WTC11 (cell line): ENCODE data around the gene BCL7A. TPM values are rescaled to one million over a fixed set of nuclear protein-coding genes. Genes with fewer than 3 reads are reported as not detected.

Experiments
- ATAC-seq: fragments of 200-7000 bp; cut with Tn5 transposase; 2 replicates; pipeline ENCODE4 v1.10.0; 2021; ENCODE audit warnings: mild to moderate bottlenecking, moderate library complexity
- CTCF ChIA-PET: fragments of 300-600 bp; sonication (Branson Sonifier 250); formaldehyde crosslinking; loops from one replicate; lab custom pipeline; 2021; ENCODE audit warnings: antibody characterized with exemption; lab: Charles Lee
- POLR2A ChIA-PET: fragments of 350-600 bp; sonication (Branson Sonifier 250); formaldehyde crosslinking; loops from one replicate; lab custom pipeline; 2021; ENCODE audit warnings: antibody characterized with exemption; lab: Charles Lee
- DNase-seq: peaks from one replicate; pipeline ENCODE4 v3.0.0; 2021; ENCODE audit warnings: low spot score
- H3K27ac Mint-ChIP-seq: 2 replicates; pipeline ENCODE4 v1.8.0; 2021; ENCODE audit warnings: mixed read lengths
- H3K27me3 Mint-ChIP-seq: 2 replicates; pipeline ENCODE4 v1.8.0; 2021; ENCODE audit warnings: low read depth, mild to moderate bottlenecking, moderate library complexity, mixed read lengths
- H3K36me3 Mint-ChIP-seq: 2 replicates; pipeline ENCODE4 v1.8.0; 2021; ENCODE audit warnings: mixed read lengths
- H3K4me1 Mint-ChIP-seq: 2 replicates; pipeline ENCODE4 v1.8.0; 2022; ENCODE audit warnings: mixed read lengths
- H3K4me3 Mint-ChIP-seq: 2 replicates; pipeline ENCODE4 v1.8.0; 2021; ENCODE audit warnings: mild to moderate bottlenecking, moderate library complexity, mixed read lengths
- H3K9me3 Mint-ChIP-seq: 2 replicates; pipeline ENCODE4 v1.8.0; 2021; ENCODE audit warnings: mixed read lengths
- FOXK1 ChIP-seq: sonication (generic); formaldehyde crosslinking; IDR thresholded peaks from 2 replicates; pipeline ENCODE4 v1.8.0; 2022; ENCODE audit warnings: mild to moderate bottlenecking, moderate library complexity, missing genetic modification reagents
- HMGA2 ChIP-seq: fragments of 250-450 bp; sonication (Bioruptor Pico); IDR thresholded peaks from 2 replicates; pipeline ENCODE4 v1.4.0; 2021; ENCODE audit warnings: mild to moderate bottlenecking, moderate library complexity
- JAZF1 ChIP-seq: fragments of 250-450 bp; sonication (Bioruptor Pico); IDR thresholded peaks from 2 replicates; pipeline ENCODE4 v1.9.0; 2021; ENCODE audit warnings: moderate library complexity, mild to moderate bottlenecking, inconsistent platforms
- KAT7 ChIP-seq: sonication (generic); formaldehyde crosslinking; IDR thresholded peaks from 2 replicates; pipeline ENCODE4 v1.8.1; 2023; ENCODE audit warnings: missing genetic modification reagents, mild to moderate bottlenecking, borderline replicate concordance
- MXD4 ChIP-seq: fragments of 250-450 bp; sonication (Bioruptor Pico); IDR thresholded peaks from 2 replicates; pipeline ENCODE4 v1.8.0; 2021; ENCODE audit warnings: mild to moderate bottlenecking, moderate library complexity, borderline replicate concordance
- NFATC4 ChIP-seq: fragments of 250-450 bp; sonication (Bioruptor Pico); IDR thresholded peaks from 2 replicates; pipeline ENCODE4 v1.9.0; 2021; ENCODE audit warnings: mild to moderate bottlenecking
- NFE2L1 ChIP-seq: sonication (generic); formaldehyde crosslinking; IDR thresholded peaks from 2 replicates; pipeline ENCODE4 v1.8.1; 2023; ENCODE audit warnings: missing genetic modification reagents
- RELA ChIP-seq: sonication (generic); formaldehyde crosslinking; IDR thresholded peaks from 2 replicates; pipeline ENCODE4 v1.8.1; 2022; ENCODE audit warnings: missing genetic modification reagents, mild to moderate bottlenecking, borderline replicate concordance
- TEAD4 ChIP-seq: sonication (generic); formaldehyde crosslinking; IDR thresholded peaks from 2 replicates; pipeline ENCODE4 v1.8.0; 2022; ENCODE audit warnings: mild to moderate bottlenecking, missing genetic modification reagents
- ZNF121 ChIP-seq: sonication (generic); formaldehyde crosslinking; IDR thresholded peaks from 2 replicates; pipeline ENCODE4 v1.8.0; 2023; ENCODE audit warnings: missing genetic modification reagents
- ZNF138 ChIP-seq: sonication (generic); formaldehyde crosslinking; conservative IDR thresholded peaks from 2 replicates; pipeline ENCODE4 v1.8.1; 2022; ENCODE audit warnings: mild to moderate bottlenecking, moderate library complexity, missing genetic modification reagents
- ZNF396 ChIP-seq: fragments of 250-450 bp; sonication (Bioruptor Pico); IDR thresholded peaks from 2 replicates; pipeline ENCODE4 v1.8.0; 2021; ENCODE audit warnings: mild to moderate bottlenecking, moderate library complexity, borderline replicate concordance
- ZNF532 ChIP-seq: fragments of 250-450 bp; sonication (Bioruptor Pico); IDR thresholded peaks from 2 replicates; pipeline ENCODE4 v1.9.0; 2021; ENCODE audit warnings: mild to moderate bottlenecking, borderline replicate concordance
- total RNA-seq: library from RNA; stranded (reverse); gene quantifications from 3 replicates; pipeline ENCODE4 v1.2.3, GENCODE V29; 2021
- TF ChIP-seq, protein P1 (sequence below): sonication (generic); formaldehyde crosslinking; IDR thresholded peaks from 2 replicates; pipeline ENCODE4 v1.8.1; 2022; ENCODE audit warnings: missing genetic modification reagents, borderline replicate concordance
- TF ChIP-seq, protein P2 (sequence below): sonication (generic); formaldehyde crosslinking; IDR thresholded peaks from 2 replicates; pipeline ENCODE4 v1.8.1; 2022; ENCODE audit warnings: mild to moderate bottlenecking, moderate library complexity, missing genetic modification reagents
- TF ChIP-seq, protein P3 (sequence below): sonication (generic); formaldehyde crosslinking; IDR thresholded peaks from 2 replicates; pipeline ENCODE4 v1.8.1; 2023; ENCODE audit warnings: mild to moderate bottlenecking, missing genetic modification reagents, moderate library complexity

BCL7A gene
- total RNA-seq, 1 experiment from 2014 or later, result 19.7 TPM

- no peaks in the 10 kb centered on the region for H3K27me3 Mint-ChIP-seq
- TF ChIP-seq HMGA2 (CRISPR knock-in tag), result no peak
These were observed 7.3 kb downstream of the BCL7A start for GRCh38 chr12:122028905-122029560.

GRCh38 chr12:122029620-122030423 is 8.1 kb downstream of the BCL7A start:
- H3K36me3 Mint-ChIP-seq, result no peaks in the 10 kb centered on the region
- H3K27ac Mint-ChIP-seq, result peak overlapping the region; percentile 89; the same call in 1 of the 2 replicates
- ChIA-PET POLR2A (no interaction called here), CTCF (interaction anchor here (4.2 kb wide), 1 partner anchor 112 kb away, joined by 25 read pairs; the partner anchor contains the start of gene CFAP251)
- H3K4me1 Mint-ChIP-seq, result peaks cover 27% of the 10 kb centered on the region
- no peak for TF ChIP-seq KAT7 (CRISPR knock-in tag)
- TF ChIP-seq, protein P1, sequence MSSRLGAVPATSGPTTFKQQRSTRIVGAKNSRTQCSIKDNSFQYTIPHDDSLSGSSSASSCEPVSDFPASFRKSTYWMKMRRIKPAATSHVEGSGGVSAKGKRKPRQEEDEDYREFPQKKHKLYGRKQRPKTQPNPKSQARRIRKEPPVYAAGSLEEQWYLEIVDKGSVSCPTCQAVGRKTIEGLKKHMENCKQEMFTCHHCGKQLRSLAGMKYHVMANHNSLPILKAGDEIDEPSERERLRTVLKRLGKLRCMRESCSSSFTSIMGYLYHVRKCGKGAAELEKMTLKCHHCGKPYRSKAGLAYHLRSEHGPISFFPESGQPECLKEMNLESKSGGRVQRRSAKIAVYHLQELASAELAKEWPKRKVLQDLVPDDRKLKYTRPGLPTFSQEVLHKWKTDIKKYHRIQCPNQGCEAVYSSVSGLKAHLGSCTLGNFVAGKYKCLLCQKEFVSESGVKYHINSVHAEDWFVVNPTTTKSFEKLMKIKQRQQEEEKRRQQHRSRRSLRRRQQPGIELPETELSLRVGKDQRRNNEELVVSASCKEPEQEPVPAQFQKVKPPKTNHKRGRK (CRISPR knock-in tag), result no peak
- no peak for TF ChIP-seq TEAD4 (CRISPR knock-in tag)
- no peak for TF ChIP-seq MXD4 (CRISPR knock-in tag)
- no peak for TF ChIP-seq ZNF138 (CRISPR knock-in tag)
- no peak for TF ChIP-seq JAZF1 (CRISPR knock-in tag)
- TF ChIP-seq ZNF532 (CRISPR knock-in tag), result no peak
- TF ChIP-seq, protein P2, sequence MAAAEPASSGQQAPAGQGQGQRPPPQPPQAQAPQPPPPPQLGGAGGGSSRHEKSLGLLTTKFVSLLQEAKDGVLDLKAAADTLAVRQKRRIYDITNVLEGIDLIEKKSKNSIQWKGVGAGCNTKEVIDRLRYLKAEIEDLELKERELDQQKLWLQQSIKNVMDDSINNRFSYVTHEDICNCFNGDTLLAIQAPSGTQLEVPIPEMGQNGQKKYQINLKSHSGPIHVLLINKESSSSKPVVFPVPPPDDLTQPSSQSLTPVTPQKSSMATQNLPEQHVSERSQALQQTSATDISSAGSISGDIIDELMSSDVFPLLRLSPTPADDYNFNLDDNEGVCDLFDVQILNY, result no peak
- no peak for TF ChIP-seq ZNF121 (CRISPR knock-in tag)
- no peak for TF ChIP-seq RELA (CRISPR knock-in tag)
- TF ChIP-seq, protein P3, sequence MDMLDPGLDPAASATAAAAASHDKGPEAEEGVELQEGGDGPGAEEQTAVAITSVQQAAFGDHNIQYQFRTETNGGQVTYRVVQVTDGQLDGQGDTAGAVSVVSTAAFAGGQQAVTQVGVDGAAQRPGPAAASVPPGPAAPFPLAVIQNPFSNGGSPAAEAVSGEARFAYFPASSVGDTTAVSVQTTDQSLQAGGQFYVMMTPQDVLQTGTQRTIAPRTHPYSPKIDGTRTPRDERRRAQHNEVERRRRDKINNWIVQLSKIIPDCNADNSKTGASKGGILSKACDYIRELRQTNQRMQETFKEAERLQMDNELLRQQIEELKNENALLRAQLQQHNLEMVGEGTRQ (CRISPR knock-in tag), result no peak
- no peak for TF ChIP-seq NFE2L1 (CRISPR knock-in tag)
- no peak for TF ChIP-seq ZNF396 (CRISPR knock-in tag)
- TF ChIP-seq NFATC4 (CRISPR knock-in tag), result no peak
- no peak for TF ChIP-seq FOXK1 (CRISPR knock-in tag)
- H3K9me3 Mint-ChIP-seq, result no peaks in the 10 kb centered on the region
- no peaks in the 10 kb centered on the region for H3K27me3 Mint-ChIP-seq
- H3K4me3 Mint-ChIP-seq, result no peak overlapping the region
- no peak for DNase-seq
- no peak for ATAC-seq

More at GRCh38 chr12:122028905-122029560, 7.3 kb downstream of the BCL7A start:
- ChIA-PET POLR2A (no interaction called here), CTCF (interaction anchor here (4.2 kb wide), 1 partner anchor 111 kb away, joined by 25 read pairs; the partner anchor contains the start of gene CFAP251)
- ATAC-seq (no peak), DNase-seq (no peak)
- Mint-ChIP-seq H3K36me3 (no peaks in the 10 kb centered on the region), H3K4me3 (no peak overlapping the region), H3K4me1 (peaks cover 27% of the 10 kb centered on the region), H3K27ac (0 out of 2 replicates have a peak overlapping the region, but pooled peaks have one; percentile 65), H3K9me3 (no peaks in the 10 kb centered on the region)
